Measurements from ENCODE around the gene GMNN.
"Not testable (repeated sequence)": the region's sequence is repeated elsewhere in the genome, so short reads cannot be mapped to it uniquely, and the experiment has no call there.

GMNN gene

GRCh38 chr6:24763578-24763977 is 11.2 kb upstream of the GMNN start:
- no peak for DNase-seq

DNA sequence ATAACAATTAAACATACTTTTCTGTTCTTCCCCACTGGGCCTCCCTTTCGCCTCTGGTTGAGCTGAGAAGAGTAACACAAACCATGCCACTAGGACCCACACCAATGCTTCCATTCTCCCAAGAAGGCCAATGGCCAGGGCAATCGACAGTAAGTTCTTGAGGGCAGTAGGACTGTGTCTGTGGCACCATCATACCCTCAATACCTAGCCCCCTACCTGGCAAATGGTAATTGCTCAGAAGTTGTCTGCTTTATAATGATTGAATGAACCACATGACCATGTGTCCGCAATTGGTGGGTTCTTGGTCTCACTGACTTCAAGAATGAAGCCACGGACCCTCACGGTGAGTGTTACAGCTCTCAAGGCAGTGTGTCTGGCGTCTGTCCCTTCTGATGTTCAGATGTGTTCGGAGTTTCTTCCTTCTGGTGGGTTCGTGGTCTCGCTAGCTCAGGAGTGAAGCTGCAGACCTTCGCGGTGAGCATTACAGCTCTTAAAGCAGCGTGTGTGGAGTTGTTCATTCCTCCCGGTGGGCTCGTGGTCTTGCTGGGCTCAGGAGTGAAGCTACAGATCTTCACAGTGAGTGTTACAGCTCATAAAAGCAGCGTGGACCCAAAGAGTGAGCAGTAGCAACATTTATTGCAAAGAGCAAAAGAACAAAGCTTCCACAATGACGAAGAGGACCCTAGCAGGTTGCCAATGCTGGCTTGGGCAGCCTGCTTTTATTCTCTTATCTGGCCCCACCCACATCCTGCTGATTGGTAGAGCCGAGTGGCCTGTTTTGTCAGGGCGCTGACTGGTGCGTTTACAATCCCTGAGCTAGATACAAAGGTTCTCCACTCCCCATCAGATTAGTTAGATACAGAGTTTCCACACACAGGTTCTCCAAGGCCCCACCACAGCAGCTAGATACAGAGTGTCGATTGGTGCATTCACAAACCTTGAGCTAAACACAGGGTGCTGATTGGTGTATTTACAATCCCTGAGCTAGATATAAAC is 9.6 kb upstream of the GMNN start:
- not testable (repeated sequence) for DNase-seq

DNA sequence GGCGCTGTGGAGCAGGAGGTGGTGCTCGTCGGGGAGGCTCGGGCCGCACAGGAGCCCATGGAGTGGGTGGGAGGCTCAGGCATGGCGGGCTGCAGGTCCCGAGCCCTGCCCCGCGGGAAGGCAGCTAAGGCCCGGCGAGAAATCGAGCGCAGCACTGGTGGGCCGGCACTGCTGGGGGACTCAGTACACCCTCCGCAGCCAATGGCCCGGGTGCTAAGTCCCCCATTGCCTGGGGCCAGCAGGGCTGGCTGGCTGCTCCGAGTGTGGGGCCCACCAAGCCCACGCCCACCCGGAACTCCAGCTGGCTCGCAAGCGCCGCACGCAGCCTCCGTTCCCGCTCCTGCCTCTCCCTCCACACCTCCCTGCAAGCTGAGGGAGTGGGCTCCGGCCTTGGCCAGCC is 8.8 kb upstream of the GMNN start:
- DNase-seq = not testable (repeated sequence)

DNA sequence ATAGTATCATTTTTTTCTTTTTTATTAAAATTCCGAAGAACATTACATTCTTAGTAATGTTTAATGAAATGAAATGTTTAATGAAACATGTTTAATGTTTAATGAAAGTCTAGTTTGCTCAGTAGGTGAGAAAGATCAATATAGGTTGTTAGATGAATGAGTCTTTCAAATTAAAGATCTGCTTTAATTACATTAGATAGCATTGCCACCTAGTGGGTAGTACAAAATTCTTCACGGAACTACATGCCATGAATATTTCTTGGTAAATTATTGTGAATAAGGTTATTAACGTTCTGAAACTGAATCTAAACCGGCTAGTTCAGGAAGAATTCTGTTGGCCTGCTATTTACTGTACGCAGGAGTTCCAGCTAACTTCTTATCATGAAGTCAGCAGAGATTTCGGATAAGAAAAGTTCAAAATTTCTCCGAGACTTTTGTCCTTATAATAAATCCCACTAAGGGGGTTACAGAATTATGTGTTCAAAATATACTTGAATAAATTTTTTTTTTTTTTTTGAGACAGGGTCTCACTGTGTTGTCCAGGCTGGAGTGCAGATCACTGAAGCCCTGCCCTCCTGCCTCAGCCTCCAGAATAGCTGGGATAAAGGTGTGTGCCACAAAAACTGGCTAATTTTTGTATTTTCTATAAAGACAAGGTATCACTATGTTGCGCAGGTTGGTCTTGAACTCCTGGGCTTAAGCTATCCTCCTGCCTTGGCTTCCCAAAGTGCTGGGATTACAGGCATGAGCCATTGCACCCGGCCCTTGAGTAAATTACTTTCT is 7.9 kb upstream of the GMNN start:
- no peak for DNase-seq

DNA sequence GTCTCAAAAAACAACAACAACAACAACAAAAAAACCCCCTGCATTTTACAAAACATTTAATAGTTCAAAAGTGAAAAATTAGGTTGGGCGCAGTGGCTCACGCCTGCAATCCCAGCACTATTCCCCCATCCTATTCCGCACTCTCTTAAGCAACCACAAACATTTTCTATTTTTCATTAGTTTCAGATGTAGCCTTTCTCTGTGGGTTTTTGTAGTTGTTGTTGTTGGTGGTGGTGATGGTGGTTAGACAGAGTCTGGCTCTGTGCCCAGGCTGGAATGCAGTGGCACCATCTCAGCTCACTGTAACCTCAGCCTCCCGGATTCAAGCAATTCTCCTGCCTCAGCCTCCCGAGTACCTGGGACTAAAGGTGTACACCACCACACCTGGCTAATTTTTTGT is 6.4 kb upstream of the GMNN start:
- DNase-seq = no peak

GRCh38 chr6:24775520-24776058 is 852 bp downstream of the GMNN start:
- DNase-seq = no peak

- no peak for DNase-seq
These were observed 2.5 kb downstream of the GMNN start for GRCh38 chr6:24777227-24777626.

DNA sequence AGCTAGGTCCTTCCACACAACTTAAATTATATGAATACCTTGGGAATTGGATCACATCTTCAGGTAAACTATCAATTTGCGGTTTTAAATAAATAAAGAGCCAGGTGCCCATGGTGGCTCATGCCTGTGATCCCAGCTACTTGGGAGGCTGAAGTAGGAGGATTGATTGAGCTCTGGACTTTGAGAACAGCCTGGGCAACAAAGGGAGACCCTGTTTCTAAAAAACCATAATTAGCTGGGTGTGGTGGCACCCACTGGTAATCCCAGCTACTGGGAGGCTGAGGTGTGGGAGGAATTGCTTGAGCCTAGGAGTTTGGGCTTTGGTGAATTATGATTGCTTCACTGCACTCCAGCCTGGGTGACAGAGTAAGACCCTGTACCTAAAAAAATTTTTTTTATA is 3.4 kb downstream of the GMNN start:
- DNase-seq = no peak

GRCh38 chr6:24778878-24779277 is 4.1 kb downstream of the GMNN start:
- DNase-seq = no peak

GRCh38 chr6:24779416-24780016 is 4.8 kb downstream of the GMNN start:
- no peak for DNase-seq

DNA sequence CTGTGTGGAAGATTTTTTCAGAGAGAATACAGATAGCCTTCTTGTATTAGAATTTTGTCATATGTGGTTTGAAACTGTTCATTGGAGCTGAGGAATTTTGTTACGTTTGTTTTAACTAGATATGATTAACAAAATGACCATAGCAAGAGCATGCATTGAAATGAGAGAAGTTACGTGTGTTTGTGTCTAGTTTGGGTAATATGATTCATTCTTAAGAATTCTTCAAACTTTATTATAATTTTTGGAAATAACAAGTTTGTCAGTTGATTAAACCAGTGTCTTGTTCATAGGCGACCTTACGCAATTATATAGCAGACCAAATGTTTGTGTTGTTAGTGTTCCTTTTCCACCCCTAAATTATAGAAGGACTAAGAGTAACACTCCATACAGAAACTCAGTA is 5.5 kb downstream of the GMNN start:
- no peak for DNase-seq

- DNase-seq = no peak
These were observed 13.4 kb downstream of the GMNN start for GRCh38 chr6:24788031-24788665.

DNA sequence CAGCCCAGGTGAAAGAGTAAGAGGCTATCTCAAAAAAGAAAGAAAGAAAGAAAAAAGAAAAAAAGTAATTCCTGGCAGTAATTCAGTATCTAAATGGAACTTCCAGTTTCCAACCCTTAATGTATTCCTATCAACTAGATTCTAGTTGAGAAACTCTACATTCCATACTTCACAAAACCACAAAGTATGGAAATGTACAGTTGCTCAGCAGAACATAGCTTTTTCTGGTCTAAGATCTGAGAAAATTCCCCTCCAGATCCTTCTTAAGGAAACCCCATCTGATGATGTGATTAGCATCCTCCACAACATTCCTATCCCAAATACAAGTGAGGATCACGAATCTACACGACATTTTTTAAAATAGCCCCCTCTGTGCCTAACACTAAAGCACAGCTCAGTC is 20.4 kb downstream of the GMNN start:
- DNase-seq = no peak

- DNase-seq = no peak
These were observed 22.0 kb downstream of the GMNN start for GRCh38 chr6:24796616-24797290.

DNA sequence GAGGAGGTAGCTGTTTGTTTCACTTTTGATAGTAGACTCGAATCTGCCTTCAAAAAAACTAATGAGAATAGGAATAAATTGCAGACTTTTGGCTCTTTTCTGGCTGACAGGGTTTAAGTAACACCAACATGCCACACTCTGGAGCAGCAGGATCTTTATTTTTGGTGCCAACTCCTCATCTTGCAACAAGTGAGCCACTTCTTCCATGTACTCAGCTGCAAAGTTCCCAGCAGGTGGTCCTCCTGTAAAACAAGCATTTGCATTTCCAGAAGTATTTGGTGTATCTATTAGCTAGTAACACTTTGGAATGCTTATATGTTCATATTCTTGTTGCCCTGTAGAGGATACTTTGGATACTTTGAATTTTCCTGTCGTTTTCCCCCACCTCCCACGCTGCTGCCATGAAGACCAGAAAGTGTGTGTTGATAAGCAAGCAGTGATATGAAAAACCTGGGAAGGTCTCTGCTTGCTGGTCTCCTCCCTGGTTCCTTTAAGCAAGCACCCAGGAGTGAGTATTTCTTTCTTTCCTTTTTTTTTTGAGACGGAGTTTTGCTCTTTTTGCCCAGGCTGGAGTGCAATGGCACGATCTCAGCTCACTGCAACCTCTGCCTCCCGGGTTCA is 23.0 kb downstream of the GMNN start:
- no peak for DNase-seq

DNA sequence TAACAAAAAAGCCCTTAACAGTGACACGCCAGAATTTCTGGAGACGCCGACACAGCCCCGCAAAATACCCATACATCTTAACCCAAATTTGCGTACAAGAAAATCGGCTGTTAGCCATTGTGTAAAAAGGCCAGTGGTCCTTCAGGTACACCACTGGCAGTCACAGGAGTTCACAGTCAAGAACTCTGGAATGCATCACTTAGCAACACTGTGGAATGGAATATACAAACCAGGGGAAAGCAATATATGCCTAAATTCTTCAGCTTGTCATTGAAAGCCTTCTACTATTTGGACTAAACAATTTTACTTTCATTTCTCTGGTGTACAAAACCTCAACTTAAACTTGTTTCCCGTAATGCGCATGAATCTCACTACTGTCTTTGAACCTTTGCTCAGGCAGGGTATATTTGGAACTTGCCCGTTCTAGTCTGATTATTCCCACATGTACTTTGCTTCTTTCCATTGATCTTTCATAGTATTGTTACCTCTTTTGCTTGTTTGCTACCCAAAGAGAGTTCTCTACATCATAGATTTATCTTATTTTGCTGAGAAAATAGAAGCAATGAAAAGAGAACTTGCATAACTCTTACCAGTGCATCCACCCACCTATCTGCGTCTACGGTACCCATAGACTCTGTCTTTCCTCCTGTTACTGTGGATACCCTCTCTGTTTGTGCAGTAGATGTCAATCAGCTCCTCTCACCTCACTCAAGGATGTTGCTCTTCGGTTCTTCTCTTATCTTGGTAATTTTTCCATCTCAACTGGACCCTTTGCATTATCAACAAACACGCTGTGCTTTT is 24.2 kb downstream of the GMNN start, which contains the start of gene ARMH2:
TSS of gene ARMH2 (minus strand) at position 178 of the 801 bp plus-strand sequence. CDS start at position 118, 60 bp downstream.
- no peak for DNase-seq

DNA sequence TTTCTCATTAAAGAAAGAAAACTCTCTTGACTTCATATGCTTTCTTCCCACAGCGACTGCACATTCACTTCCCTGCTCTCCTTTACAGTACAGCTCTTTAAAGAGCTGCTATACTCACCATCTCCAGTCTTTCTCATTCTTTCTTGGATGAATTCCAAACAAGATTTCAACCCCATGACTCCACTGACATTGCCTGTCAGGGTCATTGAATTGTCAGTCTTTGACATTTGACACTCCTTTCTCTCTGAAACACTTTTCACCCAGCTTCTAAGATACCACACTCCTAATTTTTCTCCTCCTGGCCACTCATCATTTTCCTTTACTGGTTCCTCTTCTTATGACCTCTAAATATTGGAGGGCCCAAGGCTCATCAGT is 24.8 kb downstream of the GMNN start:
- DNase-seq = no peak

GRCh38 chr6:24802271-24803059 is 27.7 kb downstream of the GMNN start:
- DNase-seq = no peak

DNA sequence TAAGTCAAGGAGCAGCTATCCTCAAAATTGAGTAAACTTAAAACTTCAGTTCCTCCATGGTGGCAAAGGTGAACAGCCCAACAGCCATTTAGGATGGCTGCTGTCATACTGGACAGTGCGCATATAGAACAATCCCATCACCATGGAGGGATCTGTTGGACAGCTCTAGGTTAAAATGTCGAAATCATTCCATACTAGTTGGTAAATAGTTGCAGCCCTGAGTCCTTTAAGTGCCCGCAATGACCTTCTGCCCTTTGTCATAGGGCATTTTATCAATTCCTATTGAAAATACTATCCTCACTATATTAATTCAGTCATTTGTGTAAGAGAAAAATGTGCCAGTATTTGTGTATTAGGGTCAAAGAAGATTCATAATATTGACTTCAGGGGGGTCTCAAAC is 32.8 kb downstream of the GMNN start:
- no peak for DNase-seq

DNA sequence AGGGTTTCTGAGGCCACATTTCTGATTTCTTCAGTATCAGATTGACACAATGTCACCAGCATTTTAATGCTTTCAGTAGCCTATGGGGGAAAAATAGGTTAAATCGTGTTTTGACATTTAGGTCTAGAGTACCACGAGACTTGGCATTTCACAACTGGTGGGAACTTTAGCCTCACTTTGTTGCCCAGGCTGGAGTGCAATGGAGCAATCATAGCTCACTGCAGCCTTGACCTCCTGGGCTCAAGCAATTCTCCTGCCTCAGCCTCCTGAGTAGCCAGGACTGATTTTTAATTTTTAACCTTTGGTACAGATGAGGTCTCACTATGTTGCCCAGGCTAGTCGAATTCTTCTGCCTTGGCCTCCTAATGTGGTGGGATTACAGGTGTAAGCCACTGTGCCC is 35.0 kb downstream of the GMNN start:
- no peak for DNase-seq
